ENCODE data around the gene CORO2B.

The CORO2B gene

DNA sequence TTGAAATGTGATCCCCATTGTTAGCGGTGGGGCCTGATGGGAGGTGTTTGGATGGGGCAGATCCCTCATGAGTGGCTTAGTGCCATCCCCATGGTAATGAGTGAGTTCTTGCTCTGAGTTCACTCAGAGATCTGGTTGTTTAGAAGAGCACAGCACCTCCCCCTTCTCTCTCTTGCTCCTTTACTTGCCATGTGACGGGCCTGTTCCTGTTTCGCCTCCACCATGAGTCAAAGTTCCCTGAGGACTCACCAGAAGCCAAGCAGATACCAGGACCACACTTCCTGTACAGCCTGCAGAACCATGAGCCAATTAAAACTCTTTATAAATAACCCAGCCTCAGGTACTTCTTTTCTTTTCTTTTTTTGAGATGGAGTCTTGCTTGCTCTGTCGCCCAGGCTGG, 195.3 kb downstream of the CORO2B start:
- H3K27me3 ChIP-seq (ENCODE audit: control insufficient read depth, insufficient read depth, low read length): no peaks in the 10 kb centered on the region
- H3K79me2 ChIP-seq: no peaks in the 10 kb centered on the region
- H3K36me3 ChIP-seq (ENCODE audit: control insufficient read depth, insufficient read depth, low read length): no peaks in the 10 kb centered on the region
- H3K4me2 ChIP-seq (ENCODE audit: low read length): no peak overlapping the region
- no peak overlapping the region for H3K4me3 ChIP-seq (ENCODE audit: low read depth, low read length)
- no peaks in the 10 kb centered on the region for H3K4me1 ChIP-seq
- TF ChIP-seq, protein P1, sequence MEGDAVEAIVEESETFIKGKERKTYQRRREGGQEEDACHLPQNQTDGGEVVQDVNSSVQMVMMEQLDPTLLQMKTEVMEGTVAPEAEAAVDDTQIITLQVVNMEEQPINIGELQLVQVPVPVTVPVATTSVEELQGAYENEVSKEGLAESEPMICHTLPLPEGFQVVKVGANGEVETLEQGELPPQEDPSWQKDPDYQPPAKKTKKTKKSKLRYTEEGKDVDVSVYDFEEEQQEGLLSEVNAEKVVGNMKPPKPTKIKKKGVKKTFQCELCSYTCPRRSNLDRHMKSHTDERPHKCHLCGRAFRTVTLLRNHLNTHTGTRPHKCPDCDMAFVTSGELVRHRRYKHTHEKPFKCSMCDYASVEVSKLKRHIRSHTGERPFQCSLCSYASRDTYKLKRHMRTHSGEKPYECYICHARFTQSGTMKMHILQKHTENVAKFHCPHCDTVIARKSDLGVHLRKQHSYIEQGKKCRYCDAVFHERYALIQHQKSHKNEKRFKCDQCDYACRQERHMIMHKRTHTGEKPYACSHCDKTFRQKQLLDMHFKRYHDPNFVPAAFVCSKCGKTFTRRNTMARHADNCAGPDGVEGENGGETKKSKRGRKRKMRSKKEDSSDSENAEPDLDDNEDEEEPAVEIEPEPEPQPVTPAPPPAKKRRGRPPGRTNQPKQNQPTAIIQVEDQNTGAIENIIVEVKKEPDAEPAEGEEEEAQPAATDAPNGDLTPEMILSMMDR (IDR thresholded peaks at IDR 0.05): no peak
- no peak overlapping the region for H2AFZ ChIP-seq
- no peak overlapping the region for H3K9ac ChIP-seq
- H3K9me3 ChIP-seq (ENCODE audit: control insufficient read depth, low read length): no peaks in the 10 kb centered on the region
- H3K27ac ChIP-seq: no peak overlapping the region

DNA sequence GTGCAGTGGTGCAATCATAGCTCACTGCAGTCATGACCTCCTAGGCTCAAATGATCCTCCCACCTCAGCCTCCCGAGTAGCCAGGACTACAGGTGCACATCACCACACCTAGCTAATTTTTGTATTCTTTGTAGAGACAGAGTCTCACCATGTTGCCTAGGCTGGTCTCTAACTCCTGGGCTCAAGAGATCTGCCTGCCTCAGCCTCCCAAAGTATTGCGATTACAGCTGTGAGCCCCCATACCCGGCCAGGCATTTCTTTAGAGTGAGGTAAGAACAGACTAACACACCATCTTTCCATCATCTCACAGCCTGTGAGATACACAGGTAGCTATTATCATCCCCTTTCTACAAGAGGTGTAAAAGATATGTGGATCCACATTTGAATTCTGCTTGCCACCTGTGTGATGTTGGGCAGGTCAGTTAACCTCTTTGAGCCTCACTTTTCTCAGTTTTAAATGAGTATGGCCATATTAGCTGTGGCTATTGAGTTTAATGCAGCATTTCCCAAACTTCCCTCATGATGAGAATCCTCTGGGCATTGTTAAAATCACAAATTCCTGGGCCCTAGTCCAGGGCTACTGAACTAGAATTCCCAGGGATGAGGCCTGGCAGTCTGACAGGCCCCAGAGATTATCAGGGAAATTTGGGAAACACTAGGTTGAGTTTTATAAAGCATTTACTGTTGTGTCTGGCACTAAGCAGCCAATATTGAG, 195.9 kb downstream of the CORO2B start:
- TF ChIP-seq, protein P1 (IDR thresholded peaks at IDR 0.05): no peak
- Histone ChIP-seq H3K4me3 (ENCODE audit: low read depth, low read length) (no peak overlapping the region), H3K79me2 (no peaks in the 10 kb centered on the region), H3K9me3 (ENCODE audit: control insufficient read depth, low read length) (no peaks in the 10 kb centered on the region), H3K4me1 (no peaks in the 10 kb centered on the region), H3K9ac (no peak overlapping the region), H2AFZ (no peak overlapping the region), H3K36me3 (ENCODE audit: control insufficient read depth, insufficient read depth, low read length) (peaks cover 3% of the 10 kb centered on the region), H3K27me3 (ENCODE audit: control insufficient read depth, insufficient read depth, low read length) (no peaks in the 10 kb centered on the region), H3K4me2 (ENCODE audit: low read length) (no peak overlapping the region), H3K27ac (no peak overlapping the region)

DNA sequence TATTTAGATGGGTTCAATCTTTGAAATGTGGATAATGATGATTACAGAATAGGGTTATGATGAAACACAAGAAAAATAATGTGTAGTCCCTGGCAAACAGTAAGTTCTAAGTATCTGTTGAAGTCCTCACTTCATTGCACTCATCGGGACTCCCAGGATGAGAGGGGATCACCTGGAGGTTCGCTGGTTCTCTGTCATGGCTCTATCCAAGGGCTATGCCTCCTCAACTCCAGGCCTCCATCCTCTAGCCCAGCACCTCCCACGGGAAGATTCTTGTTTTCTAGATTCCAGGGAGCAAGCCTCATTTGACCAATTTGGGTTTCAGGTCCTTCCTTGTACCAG, 196.4 kb downstream of the CORO2B start:
- Histone ChIP-seq H3K9me3 (ENCODE audit: control insufficient read depth, low read length) (no peaks in the 10 kb centered on the region), H3K27me3 (ENCODE audit: control insufficient read depth, insufficient read depth, low read length) (no peaks in the 10 kb centered on the region), H3K4me3 (ENCODE audit: low read depth, low read length) (no peak overlapping the region), H3K4me1 (no peaks in the 10 kb centered on the region), H3K27ac (no peak overlapping the region), H3K79me2 (no peaks in the 10 kb centered on the region), H3K36me3 (ENCODE audit: control insufficient read depth, insufficient read depth, low read length) (peaks cover 3% of the 10 kb centered on the region), H3K4me2 (ENCODE audit: low read length) (no peak overlapping the region), H2AFZ (no peak overlapping the region), H3K9ac (no peak overlapping the region)
- TF ChIP-seq, protein P1 (IDR thresholded peaks at IDR 0.05): no peak

DNA sequence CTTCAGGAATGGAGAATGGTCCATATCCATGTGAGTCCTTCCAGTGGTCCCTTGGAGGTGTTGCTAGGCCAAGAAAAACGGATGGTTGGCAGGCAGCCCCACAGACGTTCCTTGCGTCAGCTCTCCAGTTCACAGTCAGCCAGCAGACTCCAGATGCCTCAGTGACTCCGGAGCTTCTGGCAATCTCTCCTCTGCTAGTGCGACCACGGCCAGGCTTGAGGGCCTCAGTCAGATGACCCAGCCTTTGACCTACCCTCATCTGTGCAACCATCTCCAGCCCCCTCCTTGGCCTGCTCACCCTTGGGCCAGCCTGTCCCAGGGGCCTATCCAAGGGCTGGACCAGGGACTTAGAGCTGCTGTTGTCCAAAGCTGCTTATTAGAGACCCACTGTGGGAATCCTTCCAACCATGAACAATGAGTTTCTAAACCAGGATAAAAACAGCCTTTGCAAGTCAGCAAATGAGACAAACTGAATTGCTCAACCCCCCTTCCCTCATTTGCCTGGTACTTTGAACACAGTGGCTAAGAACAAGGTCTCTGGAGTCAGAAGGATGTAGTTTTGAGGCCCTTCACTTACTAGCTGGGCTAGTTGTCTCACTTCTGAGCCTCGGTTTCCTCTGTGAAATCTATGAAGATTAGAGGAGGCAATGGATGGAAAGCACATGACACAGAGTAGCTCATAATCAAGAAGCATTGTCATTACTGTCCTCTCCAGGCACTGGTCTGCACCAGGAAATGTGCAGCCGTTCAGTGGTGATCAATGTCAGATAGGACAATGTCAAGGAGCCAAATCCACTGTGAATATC, 197.1 kb downstream of the CORO2B start:
- Histone ChIP-seq H3K4me1 (no peaks in the 10 kb centered on the region), H3K36me3 (ENCODE audit: control insufficient read depth, insufficient read depth, low read length) (peaks cover 3% of the 10 kb centered on the region), H3K9ac (no peak overlapping the region), H3K27ac (no peak overlapping the region), H2AFZ (no peak overlapping the region), H3K9me3 (ENCODE audit: control insufficient read depth, low read length) (no peaks in the 10 kb centered on the region), H3K4me3 (ENCODE audit: low read depth, low read length) (no peak overlapping the region), H3K79me2 (no peaks in the 10 kb centered on the region), H3K4me2 (ENCODE audit: low read length) (no peak overlapping the region), H3K27me3 (ENCODE audit: control insufficient read depth, insufficient read depth, low read length) (no peaks in the 10 kb centered on the region)
- TF ChIP-seq, protein P1 (IDR thresholded peaks at IDR 0.05): no peak

Data from parathyroid adenoma (tissue), 2 donors.